Activated effector memory CD4-positive, alpha-beta T cell treated with Interleukin-2 at 50 U/mL for 16 hours (primary cell): ENCODE measurements around the gene ATP6AP1.
A peak's percentile ranks its signal among the peaks of the same experiment; 100 is the strongest.
"Not testable (repeated sequence)": the region's sequence is repeated elsewhere in the genome, so short reads cannot be mapped to it uniquely, and the experiment has no call there.

Experiments used
- DNase-seq: peaks from one replicate; pipeline ENCODE4 v3.0.0-alpha.2; 2020

The ATP6AP1 gene, protein sequence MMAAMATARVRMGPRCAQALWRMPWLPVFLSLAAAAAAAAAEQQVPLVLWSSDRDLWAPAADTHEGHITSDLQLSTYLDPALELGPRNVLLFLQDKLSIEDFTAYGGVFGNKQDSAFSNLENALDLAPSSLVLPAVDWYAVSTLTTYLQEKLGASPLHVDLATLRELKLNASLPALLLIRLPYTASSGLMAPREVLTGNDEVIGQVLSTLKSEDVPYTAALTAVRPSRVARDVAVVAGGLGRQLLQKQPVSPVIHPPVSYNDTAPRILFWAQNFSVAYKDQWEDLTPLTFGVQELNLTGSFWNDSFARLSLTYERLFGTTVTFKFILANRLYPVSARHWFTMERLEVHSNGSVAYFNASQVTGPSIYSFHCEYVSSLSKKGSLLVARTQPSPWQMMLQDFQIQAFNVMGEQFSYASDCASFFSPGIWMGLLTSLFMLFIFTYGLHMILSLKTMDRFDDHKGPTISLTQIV

DNA sequence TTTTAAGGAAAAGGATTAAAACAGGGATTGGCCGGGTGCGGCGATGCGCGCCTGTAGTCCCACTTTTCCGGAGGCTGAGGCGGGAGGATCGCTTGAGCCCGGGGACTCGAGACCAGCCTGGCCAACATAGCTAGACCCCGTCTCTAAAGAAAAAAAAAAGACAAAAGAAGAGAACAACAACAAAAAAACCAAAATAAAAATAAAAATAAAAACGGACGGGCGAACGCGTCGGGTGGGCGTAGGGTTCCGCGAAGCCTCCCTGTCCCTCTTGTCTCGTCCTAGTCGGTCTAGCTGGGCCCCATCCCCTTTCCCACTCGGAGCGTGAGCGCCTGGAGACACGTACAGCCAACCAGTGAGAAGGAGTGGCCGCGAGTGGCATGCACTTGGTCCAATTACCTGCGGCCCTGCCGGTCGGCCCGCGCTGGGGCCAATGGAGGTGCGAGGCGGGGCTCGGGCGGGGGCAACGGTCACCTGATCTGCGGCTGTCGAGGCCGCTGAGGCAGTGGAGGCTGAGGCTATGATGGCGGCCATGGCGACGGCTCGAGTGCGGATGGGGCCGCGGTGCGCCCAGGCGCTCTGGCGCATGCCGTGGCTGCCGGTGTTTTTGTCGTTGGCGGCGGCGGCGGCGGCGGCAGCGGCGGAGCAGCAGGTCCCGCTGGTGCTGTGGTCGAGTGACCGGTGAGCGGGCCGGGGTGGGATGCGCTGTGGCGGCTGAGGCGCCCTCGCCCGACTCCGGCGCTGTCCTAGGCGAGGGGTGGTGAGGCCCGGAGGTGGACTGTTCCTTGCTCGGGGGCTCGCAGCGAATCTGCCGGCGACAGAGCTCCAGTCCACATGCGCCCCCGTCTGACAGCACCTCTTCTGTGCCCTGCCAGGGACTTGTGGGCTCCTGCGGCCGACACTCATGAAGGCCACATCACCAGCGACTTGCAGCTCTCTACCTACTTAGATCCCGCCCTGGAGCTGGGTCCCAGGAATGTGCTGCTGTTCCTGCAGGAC, at the start of gene ATP6AP1:
ATP6AP1 (plus strand) TSS at position 502 of the 996 bp plus-strand sequence; CDS start at position 518, 16 bp downstream.
- DNase-seq, result peak; percentile 82

DNA sequence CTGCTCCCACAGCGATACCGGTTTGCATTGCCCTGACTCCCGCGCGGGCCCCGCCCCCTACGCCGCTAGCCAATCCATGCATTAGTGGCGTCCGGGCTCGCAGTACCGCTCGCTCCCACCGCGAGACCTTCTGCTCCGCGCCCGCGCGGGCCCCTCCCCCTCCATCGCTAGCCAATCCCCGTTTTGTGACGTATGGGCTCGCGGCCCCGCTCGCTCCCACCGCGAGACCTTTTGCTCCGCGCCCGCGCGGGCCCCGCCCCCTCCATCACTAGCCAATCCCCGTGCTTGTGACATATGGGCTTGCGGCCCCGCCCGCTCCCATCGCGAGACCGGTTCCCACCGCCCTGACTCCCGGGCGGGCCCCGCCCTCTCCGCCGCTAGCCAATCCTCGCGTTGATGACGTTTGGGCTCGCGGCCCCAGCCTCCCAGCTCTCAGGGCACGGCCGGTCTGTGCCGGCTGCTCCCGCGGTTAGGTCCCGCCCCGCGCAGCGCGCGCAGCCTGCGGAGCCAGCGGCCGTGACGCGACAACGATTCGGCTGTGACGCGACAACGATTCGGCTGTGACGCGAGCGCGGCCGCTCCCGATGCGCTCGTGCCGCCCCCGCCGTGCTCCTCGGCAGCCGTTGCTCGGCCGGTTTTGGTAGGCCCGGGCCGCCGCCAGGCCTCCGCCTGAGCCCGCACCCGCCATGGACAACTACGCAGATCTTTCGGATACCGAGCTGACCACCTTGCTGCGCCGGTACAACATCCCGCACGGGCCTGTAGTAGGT, 49.5 kb upstream of the ATP6AP1 start, which contains the start of gene EMD:
EMD (plus strand) TSS at position 497 of the 770 bp plus-strand sequence; CDS start at position 687, 190 bp downstream.
- peak; percentile 95 for DNase-seq

DNA sequence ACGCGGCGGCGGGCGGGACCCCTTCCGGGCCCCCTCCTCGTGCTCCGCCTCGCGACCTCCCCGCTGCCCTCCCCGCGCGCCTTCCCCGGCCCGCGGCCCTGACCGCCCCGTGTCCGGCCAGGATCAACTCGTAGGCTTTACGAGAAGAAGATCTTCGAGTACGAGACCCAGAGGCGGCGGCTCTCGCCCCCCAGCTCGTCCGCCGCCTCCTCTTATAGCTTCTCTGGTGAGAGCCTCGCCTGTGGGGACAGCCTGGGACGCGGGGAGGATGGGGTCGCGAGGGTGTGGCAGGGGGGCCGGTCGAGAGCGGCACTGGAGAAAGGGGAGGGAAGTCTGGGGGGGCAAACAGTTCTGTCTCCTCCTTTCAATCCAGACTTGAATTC, 48.9 kb upstream of the ATP6AP1 start:
- DNase-seq, result no peak

DNA sequence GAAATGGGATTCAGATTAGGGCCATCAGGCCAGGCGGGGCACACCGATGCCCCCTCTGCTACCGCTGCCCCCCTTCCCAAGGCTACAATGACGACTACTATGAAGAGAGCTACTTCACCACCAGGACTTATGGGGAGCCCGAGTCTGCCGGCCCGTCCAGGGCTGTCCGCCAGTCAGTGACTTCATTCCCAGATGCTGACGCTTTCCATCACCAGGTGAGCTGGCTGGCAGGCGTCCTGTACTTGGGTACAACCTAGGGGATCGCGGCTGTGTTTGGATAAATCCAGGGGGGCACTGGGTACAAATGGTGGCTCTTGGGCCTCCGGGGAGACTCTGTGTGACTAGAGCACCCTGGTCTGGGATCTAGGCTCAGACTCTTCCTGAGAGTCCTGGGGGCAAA, 48.3 kb upstream of the ATP6AP1 start:
- DNase-seq, result no peak

DNA sequence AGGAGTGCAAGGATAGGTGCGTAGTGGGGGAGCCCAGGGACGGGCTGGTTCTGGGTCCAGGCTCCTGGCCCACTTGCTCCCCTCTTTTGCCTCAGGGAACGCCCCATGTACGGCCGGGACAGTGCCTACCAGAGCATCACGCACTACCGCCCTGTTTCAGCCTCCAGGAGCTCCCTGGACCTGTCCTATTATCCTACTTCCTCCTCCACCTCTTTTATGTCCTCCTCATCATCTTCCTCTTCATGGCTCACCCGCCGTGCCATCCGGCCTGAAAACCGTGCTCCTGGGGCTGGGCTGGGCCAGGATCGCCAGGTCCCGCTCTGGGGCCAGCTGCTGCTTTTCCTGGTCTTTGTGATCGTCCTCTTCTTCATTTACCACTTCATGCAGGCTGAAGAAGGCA, 47.7 kb upstream of the ATP6AP1 start:
- DNase-seq, result no peak

DNA sequence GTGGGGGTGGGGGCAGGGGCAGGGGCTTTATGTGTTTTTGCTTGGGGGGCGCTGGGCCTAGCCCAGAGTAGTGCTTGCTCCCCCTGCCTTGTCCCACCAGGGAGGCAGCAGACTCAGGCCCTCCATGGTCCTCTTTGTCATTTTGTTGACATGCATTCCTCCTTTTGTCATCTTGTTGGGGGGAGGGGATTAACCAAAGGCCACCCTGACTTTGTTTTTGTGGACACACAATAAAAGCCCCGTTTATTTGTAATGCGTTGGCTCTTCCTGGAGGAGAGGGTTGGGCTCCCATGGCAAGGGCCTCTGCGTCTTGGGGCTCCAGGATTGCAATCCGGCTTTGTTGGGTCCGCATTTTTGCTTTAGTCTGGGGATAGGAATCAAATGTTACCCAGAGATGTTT, 47.2 kb upstream of the ATP6AP1 start:
- DNase-seq, result no peak

DNA sequence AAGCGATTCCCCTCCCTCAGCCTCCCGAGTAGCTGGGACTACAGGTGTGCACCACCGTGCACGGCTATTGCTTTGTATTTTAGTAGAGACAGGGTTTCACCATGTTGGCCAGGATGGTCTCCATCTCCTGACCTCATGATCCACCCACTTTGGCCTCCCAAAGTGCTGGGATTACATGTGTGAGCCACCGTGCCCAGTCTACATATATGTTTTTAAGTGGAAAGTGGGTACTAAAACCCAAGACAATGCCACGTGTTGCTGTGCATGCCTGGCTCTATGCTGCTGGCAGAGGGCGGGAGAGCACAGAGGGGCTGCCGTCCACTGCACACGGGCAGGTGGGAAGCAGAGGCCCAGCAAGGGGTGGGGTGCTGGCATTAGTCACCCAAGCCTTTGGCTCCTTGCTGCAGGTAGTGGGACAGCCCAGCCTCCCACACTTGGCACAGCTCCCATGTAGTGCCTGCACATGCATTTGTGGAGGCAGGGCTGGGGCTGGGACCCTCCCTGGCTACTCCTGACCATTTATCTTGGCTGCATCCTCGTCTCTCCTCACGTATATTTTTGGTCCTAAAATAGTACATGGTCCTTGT, 45.9 kb upstream of the ATP6AP1 start:
- no peak for DNase-seq

DNA sequence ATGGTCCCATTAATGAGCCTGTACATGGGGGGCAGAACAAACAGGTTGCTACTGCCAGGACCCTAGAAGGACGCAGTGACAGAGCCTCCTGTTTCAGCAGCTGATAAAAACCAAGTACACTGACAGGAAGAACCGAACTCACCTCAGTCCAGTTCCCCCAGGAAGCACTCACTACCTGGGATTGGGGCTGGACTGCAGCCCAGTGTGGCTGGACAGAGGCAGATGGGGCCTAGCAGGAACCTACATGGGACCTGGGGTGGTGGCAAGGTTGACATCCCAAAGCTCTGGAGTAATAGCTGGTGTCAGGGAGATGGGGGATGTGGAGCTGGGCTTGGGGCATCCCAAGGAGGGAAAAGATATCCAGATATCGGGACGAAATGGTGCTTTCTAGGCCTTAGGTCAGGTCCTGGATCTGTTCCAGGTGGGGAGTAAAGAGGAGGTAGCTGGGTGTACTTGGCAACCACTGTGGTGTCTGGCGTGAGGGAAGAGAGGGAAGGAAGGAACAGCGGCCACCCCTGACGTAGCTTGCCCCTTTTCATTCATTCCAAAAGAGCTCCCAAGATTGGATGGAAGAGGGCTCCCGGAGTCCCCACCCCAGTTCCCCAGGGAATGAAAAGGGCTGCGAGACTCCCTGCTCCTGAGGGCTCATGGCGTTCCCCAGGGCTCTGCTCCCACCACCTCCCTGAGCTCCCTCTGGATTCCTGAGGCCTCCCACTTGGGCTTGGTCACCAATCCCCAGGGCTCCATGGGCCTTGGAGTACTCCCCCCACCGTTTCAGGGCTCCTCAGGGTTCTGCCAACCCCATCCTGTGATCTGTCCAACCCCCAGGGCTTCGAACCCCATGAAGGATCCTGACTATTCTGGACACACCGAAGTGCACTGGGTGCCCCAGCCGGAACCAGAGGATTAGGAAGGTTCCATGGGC, 44.9 kb upstream of the ATP6AP1 start:
- DNase-seq, result no peak

DNA sequence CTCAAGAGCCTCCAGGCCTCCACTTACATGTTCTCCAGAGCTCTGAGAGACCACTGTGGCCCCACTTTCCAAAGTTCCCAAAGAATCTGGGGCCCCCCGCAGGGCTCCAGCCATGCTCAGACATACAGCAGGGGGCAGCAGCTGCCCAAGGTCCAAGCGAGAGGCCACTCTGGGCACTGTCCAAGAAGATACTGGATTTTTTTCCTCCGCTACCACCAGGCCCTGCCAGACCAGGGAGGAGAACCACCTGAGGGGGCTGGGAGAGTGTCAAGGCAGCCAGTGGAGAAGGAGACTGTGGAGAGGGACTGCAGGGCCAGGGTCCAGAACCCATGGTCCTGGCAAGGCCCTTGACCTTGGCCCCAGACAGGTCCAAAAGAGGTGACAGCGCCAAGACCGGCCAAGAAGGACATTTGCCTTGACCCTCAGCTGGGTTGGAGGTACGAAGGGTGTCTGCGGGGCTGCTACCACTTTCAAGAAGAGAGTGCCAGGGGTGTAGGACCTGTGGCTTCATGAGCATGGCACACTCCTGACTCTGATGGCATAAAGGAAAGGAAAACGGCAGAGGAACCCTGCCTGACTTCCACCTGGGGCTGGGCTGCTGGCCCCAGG, 44.1 kb upstream of the ATP6AP1 start:
- no peak for DNase-seq

DNA sequence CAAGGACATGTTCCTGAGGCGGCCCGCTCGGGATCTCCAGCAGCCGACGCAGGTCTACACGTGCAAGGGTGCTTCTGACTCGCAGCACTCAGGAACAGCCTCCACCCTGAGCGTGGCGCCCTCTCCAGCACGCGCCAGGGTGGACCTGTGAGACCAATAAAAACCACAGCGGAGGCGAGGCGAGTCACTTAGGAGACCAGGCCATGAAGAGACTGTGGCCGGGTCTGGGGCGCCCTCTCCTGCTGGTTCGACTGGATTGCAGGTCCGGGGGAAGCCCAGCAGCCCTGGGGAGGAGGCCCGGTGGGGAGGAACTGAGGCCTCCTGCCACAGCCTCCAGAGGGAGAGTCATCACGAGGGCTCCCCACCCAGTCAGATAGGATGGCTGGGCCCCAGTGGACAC, 40.4 kb upstream of the ATP6AP1 start:
- not testable (repeated sequence) for DNase-seq

DNA sequence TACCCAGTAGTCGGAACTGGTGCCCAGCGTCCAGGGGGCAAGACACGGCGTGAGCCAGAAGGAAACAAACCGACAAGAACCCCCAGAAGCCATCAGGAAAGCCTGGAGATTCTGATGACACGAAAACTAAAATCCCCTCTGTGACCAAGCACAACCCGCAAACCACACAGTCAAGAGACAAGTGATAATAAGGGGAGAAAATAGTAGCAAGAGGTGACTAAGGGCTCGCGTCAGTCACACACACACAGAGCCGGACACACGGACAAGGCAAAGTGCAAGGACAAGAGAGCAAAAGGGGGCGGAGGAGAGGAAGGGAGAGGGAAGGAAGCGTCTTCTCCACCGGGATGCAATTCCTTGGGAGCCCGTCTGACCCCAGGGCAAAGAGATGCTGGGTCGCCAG, 39.8 kb upstream of the ATP6AP1 start:
- DNase-seq, result not testable (repeated sequence)

DNA sequence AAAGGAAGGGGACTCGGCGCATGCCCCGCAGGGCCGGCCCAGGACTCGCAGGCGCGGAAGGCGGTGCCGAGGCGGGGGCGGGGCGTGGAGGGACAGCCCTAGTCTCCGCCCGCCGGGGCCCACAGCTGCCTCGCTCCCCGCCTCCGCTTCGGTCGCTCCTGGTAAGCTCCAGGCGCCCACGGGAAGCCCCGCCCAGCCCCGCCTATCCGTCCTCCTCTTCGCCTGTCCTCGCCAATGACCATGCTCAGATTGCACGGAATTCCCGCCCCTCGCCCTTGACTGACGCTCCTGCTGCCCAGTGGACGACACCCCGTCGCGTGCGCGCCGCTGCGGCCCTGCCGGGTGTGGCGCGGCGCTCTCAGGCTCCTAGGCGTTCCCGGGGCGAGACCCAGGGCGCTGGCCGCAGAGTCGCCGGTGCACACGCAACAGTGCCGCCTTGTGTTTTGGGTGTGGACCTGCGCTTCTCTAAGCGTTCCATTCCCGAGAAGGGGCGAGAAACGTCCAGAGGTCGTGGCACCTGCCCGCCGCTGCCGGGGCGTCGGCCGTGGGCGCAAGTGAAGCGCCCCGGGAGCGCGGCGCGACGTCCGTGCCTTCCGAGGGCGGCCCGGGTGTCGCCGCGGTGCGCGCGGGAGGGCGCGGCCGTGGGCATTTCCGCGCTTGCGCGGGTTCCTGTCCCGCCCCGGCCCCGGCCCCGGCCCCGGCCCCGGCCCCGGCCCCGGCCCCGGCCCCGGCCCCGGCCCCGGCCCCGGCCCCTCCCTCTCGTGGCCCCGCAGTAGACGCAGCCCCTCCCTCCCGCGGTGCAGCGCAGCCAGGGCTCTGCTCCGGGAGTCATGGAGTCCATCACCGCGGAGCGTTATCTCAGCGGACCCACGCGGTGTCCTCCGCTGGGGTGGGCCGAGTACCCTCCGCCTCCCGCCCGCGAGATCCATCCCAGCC, 38.4 kb upstream of the ATP6AP1 start:
- DNase-seq, result not testable (repeated sequence)

DNA sequence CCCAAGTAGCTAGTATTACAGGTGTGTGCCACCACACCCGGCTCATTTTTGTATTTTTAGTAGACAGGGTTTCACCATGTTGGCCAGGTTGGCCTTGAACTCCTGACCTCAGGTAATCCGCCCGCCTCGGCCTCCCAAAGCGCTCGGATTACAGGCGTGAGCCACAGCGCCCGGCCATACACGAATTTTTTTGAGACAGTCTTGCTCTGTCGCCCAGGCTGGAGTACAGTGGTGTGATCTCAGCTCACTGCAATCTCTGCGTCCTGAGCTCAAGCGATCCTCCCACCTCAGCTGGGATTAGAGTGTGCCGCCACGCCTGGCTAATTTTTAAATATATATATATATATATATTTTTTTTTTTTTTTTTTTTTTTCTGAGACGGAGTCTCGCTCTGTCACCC, 32.1 kb upstream of the ATP6AP1 start:
- not testable (repeated sequence) for DNase-seq

DNA sequence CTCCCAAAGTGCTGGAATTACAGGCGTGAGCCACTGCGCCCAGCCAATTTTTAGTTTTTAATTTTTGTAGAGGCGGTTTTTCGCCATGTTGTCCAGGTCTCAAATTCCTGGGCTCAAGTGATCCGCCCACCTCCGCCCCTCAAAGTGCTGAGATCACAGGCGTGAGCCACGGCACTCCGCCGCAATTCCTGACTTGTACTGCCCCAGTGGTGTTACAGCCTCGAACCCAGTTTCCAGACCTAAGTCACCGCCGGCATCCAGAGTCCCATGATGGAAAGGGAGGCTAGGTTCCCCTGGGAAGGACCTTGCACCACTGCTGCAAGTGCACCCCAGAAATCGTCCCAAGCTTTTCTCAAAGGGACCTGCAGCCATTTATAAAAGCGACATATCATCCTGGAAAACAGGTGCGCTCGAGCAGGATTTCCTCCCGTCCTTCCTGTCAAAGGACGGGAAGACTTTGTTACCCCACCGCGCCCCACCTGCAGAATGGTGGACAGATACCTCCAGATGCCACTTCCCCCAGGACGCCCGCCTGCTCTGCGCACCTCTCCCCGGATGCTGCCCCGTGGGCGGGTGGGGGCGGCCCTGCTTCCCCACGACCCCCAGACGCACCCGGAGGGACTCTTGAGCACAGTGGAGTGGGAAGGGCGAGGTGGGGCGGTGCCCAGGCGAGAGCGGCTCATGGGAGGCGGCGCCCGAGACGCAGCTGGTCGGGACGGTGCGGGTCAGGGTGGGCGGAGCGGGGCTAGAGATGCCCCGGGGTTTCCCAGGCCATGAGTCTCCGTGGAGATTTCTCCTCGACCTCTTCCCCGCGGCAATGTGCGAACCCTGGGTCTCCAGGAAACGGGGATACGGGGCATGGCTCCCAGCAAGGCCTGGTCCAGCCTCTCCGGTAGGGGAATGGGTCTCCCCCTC, 31.2 kb upstream of the ATP6AP1 start:
- no peak for DNase-seq

DNA sequence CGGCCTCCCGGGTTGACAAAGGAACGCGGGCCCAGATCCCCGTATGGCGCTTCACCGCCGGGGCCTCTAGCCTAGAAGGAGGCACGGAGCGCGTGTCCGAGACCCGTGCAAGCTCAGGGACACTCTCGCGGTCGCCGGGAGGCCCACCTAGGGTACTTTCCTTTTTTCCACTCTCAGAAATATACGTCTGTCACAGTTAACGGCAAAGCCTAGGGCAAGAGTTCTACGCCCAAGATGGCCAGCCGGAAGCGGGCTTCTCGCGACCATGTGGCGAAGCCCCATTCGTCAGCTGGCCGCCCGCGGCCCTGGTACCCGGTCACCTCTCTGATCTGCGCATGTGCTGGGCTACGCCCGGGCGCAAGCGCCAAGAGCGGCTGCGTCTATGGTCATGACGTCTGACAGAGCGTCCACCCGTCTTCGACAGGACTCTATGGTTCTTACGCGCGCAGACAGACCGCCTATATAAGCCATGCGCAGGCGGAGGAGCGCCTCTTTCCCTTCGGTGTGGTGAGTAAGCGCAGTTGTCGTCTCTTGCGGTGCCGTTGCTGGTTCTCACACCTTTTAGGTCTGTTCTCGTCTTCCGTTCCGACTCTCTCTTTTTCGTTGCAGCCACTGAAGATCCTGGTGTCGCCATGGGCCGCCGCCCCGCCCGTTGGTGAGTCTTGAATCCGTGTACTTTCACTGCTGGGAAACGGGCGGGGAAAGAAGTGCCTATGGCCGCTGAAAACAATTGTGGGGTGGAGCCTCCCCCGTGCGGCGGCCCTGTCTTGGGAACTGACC, 30.4 kb upstream of the ATP6AP1 start, which contains the start of gene RPL10:
RPL10 (plus strand) TSS at position 490 of the 780 bp plus-strand sequence; CDS start at position 633, 143 bp downstream.
- peak; percentile 85 for DNase-seq

DNA sequence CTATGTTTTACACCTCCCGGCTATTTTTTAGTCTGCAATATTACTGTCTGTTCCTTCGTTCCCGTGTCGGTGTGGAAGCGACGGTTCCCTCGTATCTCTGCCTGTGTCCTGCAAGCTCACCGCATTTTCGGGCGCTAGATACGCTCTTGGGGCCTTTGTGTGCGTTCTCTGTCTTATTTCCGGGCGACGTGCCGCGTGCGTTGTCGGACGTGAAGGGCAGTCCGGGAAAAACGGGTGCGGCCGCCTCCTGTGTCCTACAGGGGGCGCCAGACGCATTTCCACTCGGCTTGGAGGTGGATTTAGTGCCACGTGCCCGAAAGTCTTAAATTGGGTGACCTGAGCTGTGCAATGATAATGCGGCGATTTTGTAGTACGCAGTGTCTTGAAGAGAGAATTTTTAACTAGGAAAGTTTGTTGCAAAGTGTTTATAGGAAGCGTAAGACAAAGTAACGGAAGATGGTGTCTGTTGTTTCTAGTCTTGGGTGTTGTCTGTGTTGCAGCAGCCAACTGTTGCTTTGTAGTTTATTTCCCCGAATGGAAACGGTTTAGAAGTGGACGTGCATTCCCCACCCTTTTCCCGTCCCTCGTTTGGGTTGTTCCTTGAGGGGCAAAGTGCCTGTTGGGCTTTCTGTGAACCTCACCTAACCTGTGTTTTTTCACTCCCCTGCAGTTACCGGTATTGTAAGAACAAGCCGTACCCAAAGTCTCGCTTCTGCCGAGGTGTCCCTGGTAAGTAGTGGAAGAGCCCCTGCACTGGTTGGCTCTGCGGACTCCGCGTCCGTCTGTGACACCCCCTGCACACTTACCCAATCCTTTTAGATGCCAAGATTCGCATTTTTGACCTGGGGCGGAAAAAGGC, 29.6 kb upstream of the ATP6AP1 start:
- peak; percentile 77 for DNase-seq
